Loucy (cell line): ENCODE data around the gene PDXK.
A peak's percentile ranks its signal among the peaks of the same experiment; 100 is the strongest.

ENCODE experiments used
- H2AFZ ChIP-seq: fragments of 200-600 bp; sonication (generic); 2 replicates; pipeline ENCODE4 v1.6.0; 2016; ENCODE audit warnings: antibody characterized with exemption, mild to moderate bottlenecking, low read length, moderate library complexity
- H3F3A ChIP-seq: fragments of 200-600 bp; 2 replicates; pipeline ENCODE4 v1.6.0; 2016; ENCODE audit warnings: antibody characterized with exemption, low read depth, mild to moderate bottlenecking
- H3K27me3 ChIP-seq: fragments of 200-600 bp; sonication (generic); 2 replicates; pipeline ENCODE4 v1.6.1; 2014; ENCODE audit warnings: low read length, mild to moderate bottlenecking; ENCODE audit not compliant: insufficient read depth, poor library complexity, severe bottlenecking
- H3K36me3 ChIP-seq: fragments of 200-600 bp; sonication (generic); 2 replicates; pipeline ENCODE4 v1.6.1; 2016; ENCODE audit warnings: low read length; ENCODE audit not compliant: insufficient read depth
- H3K4me1 ChIP-seq: fragments of 200-600 bp; sonication (generic); 2 replicates; pipeline ENCODE4 v1.5.1; 2014; ENCODE audit warnings: low read length, mild to moderate bottlenecking; ENCODE audit not compliant: insufficient read depth, poor library complexity, severe bottlenecking
- H3K4me2 ChIP-seq: fragments of 200-600 bp; sonication (generic); 2 replicates; pipeline ENCODE4 v1.6.0; 2014; ENCODE audit warnings: antibody characterized with exemption, low read length, low read depth, mild to moderate bottlenecking; ENCODE audit not compliant: poor library complexity, severe bottlenecking
- H3K4me3 ChIP-seq: fragments of 200-600 bp; sonication (generic); 2 replicates; pipeline ENCODE4 v1.5.1; 2014; ENCODE audit warnings: low read length, mild to moderate bottlenecking, mixed read lengths; ENCODE audit not compliant: poor library complexity, severe bottlenecking
- H3K79me2 ChIP-seq: fragments of 200-600 bp; sonication (generic); 2 replicates; pipeline ENCODE4 v1.6.1; 2014; ENCODE audit warnings: low read length; ENCODE audit not compliant: insufficient read depth
- H3K9ac ChIP-seq: fragments of 200-600 bp; sonication (generic); 2 replicates; pipeline ENCODE4 v1.6.0; 2014; ENCODE audit warnings: mild to moderate bottlenecking, low read depth, low read length, moderate library complexity; ENCODE audit not compliant: poor library complexity, severe bottlenecking
- H3K9me2 ChIP-seq: fragments of 200-600 bp; sonication (generic); replicated peaks from 2 replicates; pipeline ENCODE4 v1.6.1; 2016; ENCODE audit warnings: low read depth, low read length, mixed read lengths
- H3K9me3 ChIP-seq: fragments of 200-600 bp; sonication (generic); 2 replicates; pipeline ENCODE4 v1.6.1; 2014; ENCODE audit warnings: mild to moderate bottlenecking, antibody characterized with exemption, low read length, low read depth; ENCODE audit not compliant: insufficient read depth
- H4K20me1 ChIP-seq: fragments of 200-600 bp; sonication (generic); 2 replicates; pipeline ENCODE4 v1.6.0; 2014; ENCODE audit warnings: antibody characterized with exemption, low read length, mild to moderate bottlenecking; ENCODE audit not compliant: insufficient read depth, poor library complexity, severe bottlenecking
- CTCF ChIP-seq: fragments of 200-600 bp; sonication (generic); conservative IDR thresholded peaks from 2 replicates; pipeline ENCODE4 v1.5.1; 2014; ENCODE audit warnings: mild to moderate bottlenecking, antibody characterized with exemption, low read length
- EZH2phosphoT487 ChIP-seq: fragments of 200-600 bp; IDR thresholded peaks from 2 replicates; pipeline ENCODE4 v1.6.1; 2018; ENCODE audit warnings: antibody characterized with exemption, mild to moderate bottlenecking, moderate library complexity, borderline replicate concordance

PDXK gene

GRCh38 chr21:43810505-43811261, 91.8 kb downstream of the PDXK start:
- peaks cover 3% of the 10 kb centered on the region for H3K4me1 ChIP-seq
- no peaks in the 10 kb centered on the region for H3F3A ChIP-seq
- no peaks in the 10 kb centered on the region for H3K36me3 ChIP-seq
- H3K9me3 ChIP-seq: no peaks in the 10 kb centered on the region
- no peaks in the 10 kb centered on the region for H4K20me1 ChIP-seq
- no peaks in the 10 kb centered on the region for H3K9me2 ChIP-seq
- no peaks in the 10 kb centered on the region for H3K79me2 ChIP-seq
- TF ChIP-seq EZH2phosphoT487 (no peak), CTCF (peak; percentile 91)
- no peaks in the 10 kb centered on the region for H3K27me3 ChIP-seq
- H3K4me2 ChIP-seq: peak overlapping the region; percentile 41
- H3K9ac ChIP-seq: peak overlapping the region; percentile 15
- peak overlapping the region; percentile 22; the same call in 1 of the 2 replicates for H2AFZ ChIP-seq
- no peak overlapping the region for H3K4me3 ChIP-seq

- peak overlapping the region; percentile 22; the same call in 1 of the 2 replicates for H2AFZ ChIP-seq
- no peaks in the 10 kb centered on the region for H3F3A ChIP-seq
- no peaks in the 10 kb centered on the region for H3K79me2 ChIP-seq
- no peak overlapping the region for H3K4me3 ChIP-seq
- TF ChIP-seq CTCF (no peak), EZH2phosphoT487 (no peak)
- H3K27me3 ChIP-seq: no peaks in the 10 kb centered on the region
- H3K4me1 ChIP-seq: peaks cover 3% of the 10 kb centered on the region
- H3K9ac ChIP-seq: peak overlapping the region; percentile 15
- H3K9me3 ChIP-seq: no peaks in the 10 kb centered on the region
- no peaks in the 10 kb centered on the region for H3K36me3 ChIP-seq
- H4K20me1 ChIP-seq: no peaks in the 10 kb centered on the region
- H3K9me2 ChIP-seq: no peaks in the 10 kb centered on the region
- H3K4me2 ChIP-seq: peak overlapping the region; percentile 41
These were observed 92.6 kb downstream of the PDXK start for GRCh38 chr21:43811262-43812105.
